GM12873 (cell line): ENCODE data around the gene GRK1.

Source experiments
- TF ChIP-seq, protein P1 (sequence below): IDR thresholded peaks from 2 replicates; pipeline ENCODE4 v1.5.1; 2012; ENCODE audit warnings: low read depth, mild to moderate bottlenecking, moderate library complexity, low read length, control low read depth; ENCODE audit not compliant: insufficient read depth; ENCODE audit errors: missing control alignments

GRK1 gene

GRCh38 chr13:113665597-113666328, 1.3 kb upstream of the GRK1 start:
- TF ChIP-seq, protein P1, sequence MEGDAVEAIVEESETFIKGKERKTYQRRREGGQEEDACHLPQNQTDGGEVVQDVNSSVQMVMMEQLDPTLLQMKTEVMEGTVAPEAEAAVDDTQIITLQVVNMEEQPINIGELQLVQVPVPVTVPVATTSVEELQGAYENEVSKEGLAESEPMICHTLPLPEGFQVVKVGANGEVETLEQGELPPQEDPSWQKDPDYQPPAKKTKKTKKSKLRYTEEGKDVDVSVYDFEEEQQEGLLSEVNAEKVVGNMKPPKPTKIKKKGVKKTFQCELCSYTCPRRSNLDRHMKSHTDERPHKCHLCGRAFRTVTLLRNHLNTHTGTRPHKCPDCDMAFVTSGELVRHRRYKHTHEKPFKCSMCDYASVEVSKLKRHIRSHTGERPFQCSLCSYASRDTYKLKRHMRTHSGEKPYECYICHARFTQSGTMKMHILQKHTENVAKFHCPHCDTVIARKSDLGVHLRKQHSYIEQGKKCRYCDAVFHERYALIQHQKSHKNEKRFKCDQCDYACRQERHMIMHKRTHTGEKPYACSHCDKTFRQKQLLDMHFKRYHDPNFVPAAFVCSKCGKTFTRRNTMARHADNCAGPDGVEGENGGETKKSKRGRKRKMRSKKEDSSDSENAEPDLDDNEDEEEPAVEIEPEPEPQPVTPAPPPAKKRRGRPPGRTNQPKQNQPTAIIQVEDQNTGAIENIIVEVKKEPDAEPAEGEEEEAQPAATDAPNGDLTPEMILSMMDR, result no peak

GRCh38 chr13:113666329-113666670, 719 bp upstream of the GRK1 start:
- TF ChIP-seq, protein P1, result no peak

- TF ChIP-seq, protein P1, result no peak
Observed at GRCh38 chr13:113667771-113668490, 912 bp downstream of the GRK1 start.

DNA sequence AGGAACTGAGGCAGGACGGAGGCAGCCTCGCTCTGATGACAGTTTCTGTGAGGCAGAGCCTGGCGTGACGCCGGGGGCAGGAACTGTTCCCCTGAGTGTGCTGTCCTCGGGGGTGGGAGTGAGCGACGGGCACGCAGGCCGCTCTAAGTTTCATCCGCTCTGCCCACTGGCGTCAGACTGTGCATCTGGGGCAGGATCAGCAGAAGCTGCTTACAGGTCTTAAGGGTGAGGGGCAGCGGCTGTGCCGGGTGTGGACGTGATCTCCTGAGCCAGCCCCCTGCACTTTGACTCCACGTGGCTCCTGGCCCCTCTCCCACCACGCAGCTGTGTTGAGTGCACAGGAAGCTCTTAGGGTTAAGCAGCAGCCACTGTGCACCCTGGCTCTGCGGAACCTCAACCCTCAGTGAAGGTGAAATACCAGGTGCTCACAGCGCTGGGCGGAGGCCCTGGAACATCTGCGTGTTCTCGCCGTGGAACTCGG, 1.5 kb downstream of the GRK1 start:
- TF ChIP-seq, protein P1, result no peak

- TF ChIP-seq, protein P1, result no peak
Observed at GRCh38 chr13:113669231-113669754, 2.3 kb downstream of the GRK1 start.

GRCh38 chr13:113669755-113670341, 2.8 kb downstream of the GRK1 start:
- TF ChIP-seq, protein P1, result no peak

GRCh38 chr13:113670541-113670940, 3.5 kb downstream of the GRK1 start:
- TF ChIP-seq, protein P1, result no peak
